HG03521 (cell line): ENCODE data around the gene UCP2.
"Not testable (repeated sequence)": the region's sequence is repeated elsewhere in the genome, so short reads cannot be mapped to it uniquely, and the experiment has no call there.

Experiments
- ATAC-seq: cut with Tn5 transposase; IDR thresholded peaks from one replicate; pipeline ENCODE4 v1.9.1; 2021; ENCODE audit warnings: mild to moderate bottlenecking, moderate library complexity; ENCODE audit not compliant: unreplicated experiment

Gene UCP2

DNA sequence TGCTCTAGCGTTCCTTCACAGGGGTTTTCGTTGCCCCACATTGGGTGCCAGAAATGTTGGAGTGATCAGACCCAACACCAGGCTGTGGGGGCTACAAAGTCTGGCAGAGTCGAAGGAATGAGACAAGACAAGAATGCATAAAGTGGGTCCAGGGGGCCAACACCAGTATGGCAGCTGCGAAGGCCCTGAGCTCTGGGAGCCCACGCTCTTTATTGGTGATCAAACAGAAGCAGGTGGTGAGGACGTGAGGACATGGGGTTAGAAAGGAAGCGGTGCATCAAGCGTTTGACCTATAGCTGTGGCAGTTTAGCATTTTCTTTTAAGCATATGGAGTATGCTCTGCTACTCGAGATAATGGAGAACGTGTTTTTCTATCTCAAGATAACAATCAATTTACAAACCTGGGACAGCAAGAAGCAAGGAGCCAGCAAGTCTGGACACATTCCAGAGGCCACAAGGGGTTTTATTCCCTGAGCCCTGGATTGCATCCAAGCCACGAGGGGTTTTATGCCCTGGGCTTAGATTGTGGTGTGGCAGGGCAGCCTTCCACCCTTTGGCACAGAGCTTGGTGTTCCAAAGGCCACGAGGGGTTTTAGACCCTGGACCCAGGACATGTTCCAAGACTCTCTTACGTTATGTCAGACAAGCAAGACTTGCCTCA lies 35.7 kb downstream of the UCP2 start:
- ATAC-seq = no peak

DNA sequence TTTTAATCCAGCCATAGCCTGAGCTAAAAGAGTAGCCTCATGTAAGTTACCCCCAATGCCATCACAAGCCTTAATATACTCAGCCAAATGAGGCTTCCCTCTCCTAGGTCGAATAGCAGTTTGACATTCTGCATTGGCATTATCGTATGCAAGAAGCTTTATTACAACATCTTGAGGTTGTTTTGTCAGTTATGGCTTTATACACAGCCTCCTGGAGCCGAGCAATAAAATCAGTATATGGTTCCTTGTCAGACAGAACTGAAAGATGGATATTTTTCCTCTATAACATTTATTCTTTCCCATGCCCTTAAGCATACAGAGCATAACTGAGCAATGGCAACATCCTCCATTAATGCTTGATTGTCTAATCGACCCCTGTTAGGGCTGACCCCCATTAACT lies 37.2 kb downstream of the UCP2 start:
- no peak for ATAC-seq

GRCh38 chr11:73944901-73945300 lies 37.7 kb downstream of the UCP2 start:
- no peak for ATAC-seq

DNA sequence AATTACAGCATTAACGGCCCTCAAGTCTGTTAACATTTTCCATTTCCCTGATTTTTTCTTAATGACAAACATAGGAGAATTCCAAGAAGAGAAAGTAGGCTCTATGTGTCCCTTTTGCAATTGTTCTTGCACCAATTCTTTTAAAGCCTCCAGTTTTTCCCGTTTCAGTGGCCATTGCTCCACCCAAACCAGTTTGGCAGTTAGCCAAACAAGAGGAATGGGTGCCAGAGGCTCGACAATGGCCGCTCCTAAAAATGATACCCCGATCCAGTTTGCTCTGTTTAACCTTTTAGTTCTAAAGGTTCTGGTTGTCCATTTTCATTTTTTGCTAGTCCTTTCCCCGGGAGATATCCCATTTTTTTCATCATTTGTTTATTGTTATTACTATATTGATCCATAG lies 38.6 kb downstream of the UCP2 start:
- no peak for ATAC-seq

DNA sequence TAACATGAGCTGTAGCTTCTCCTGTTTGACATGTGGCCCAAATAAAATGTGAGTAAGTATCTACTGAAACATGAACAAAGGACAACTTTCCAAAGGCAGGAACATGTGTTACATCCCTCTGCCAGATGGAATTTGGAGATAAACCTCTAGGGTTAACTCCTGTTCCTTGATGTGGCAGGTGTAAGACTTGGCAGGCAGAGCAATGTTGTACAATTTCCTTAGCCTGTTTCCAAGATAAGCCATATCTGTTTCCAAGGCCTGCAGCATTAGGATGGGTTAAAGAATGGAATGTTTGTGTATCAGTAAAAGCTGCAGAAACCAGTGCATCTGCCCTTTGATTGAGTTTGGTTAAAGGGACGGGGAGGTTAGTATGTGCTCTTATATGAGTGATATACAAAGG lies 40.6 kb downstream of the UCP2 start:
- no peak for ATAC-seq

- ATAC-seq = no peak
Measured at GRCh38 chr11:73940801-73941570, 41.7 kb downstream of the UCP2 start.

DNA sequence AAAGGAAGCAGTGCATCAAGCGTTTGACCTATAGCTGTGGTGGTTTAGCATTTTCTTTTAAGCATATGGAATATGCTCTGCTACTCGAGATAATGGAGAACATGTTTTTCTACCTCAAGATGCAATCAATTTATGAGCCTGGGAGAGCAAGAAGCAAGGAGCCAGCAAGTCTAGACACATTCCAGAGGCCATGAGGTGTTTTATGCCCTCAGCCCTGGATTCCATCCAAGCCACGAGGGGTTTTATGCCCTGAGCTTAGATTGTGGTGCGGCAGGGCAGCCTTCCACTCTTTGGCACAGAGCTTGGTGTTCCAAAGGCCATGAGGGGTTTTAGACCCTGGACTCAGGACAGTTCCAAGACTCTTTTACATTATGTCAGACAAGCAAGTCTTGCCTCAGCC lies 43.5 kb downstream of the UCP2 start:
- ATAC-seq = no peak

GRCh38 chr11:73936047-73936446 lies 46.6 kb downstream of the UCP2 start:
- not testable (repeated sequence) for ATAC-seq

GRCh38 chr11:73932781-73933180 lies 49.9 kb downstream of the UCP2 start:
- no peak for ATAC-seq

GRCh38 chr11:73931951-73932350 lies 50.7 kb downstream of the UCP2 start:
- no peak for ATAC-seq

- ATAC-seq = no peak
Measured at GRCh38 chr11:73931039-73931645, 51.5 kb downstream of the UCP2 start.

DNA sequence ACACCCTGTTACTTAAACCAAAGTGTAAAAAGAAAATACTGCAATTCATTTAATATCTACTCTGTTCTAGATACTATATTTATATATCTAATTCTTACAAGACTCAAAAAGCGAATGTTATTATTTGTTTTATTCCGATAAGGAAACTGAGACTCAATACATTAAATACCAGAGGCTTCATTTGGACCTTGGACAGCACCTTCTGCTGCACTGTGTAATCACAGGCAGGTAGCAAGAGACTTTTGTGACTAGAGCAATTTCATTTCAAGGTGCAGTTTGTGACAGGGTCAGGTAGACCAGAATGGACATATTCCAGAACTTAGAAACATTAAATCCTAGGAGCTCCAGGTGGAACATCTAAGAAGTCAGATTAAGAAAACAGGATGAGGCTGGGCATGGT lies 53.3 kb downstream of the UCP2 start:
- ATAC-seq = no peak
